HG02943 (cell line): Measurements from ENCODE around the gene LCP2.

ENCODE experiments used
- ATAC-seq: cut with Tn5 transposase; IDR thresholded peaks from one replicate; pipeline ENCODE4 v1.9.1; 2021; ENCODE audit warnings: mild to moderate bottlenecking, low read depth, moderate library complexity; ENCODE audit not compliant: unreplicated experiment

LCP2 gene

GRCh38 chr5:170223906-170224305, 73.7 kb downstream of the LCP2 start:
- ATAC-seq, result no peak

DNA sequence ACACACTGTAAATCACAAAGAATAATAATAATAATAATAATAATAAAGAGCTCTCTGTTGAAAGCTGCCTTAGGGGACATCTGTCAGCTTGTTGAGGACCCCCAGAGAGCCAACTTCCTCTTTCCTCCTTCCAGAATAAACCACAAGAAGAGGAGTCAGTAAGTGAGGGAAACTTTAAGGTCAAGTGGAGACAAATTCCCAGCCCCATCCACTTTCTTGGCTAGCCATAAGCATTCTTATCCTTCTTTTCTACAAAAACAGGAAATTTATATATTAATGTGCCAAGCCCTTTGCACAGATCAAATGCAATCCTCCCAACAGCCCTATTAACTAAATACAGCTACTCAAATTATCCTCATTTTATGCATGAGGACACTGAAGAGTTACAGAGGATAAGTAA, 74.2 kb downstream of the LCP2 start:
- no peak for ATAC-seq

DNA sequence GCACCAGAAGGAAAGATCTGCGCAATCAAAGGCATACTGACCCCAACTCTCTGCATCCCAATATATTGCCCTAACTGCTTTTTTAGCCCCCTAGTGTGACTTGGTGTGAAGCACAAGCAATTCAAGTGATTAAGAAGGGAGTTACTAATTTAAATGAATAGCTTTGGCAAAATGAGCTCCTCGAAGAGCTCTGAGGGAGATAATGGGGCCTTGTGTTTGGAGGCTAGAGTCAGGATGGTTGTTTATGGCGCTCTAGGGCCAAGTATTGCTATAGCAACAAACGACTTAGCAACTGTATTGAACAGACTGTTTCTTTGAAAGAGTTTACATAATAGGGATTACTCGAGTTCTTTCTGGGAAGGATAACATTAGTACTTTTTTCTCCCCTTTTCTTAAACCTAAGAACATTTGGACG, 76.2 kb downstream of the LCP2 start:
- ATAC-seq, result no peak

GRCh38 chr5:170220191-170220590, 77.4 kb downstream of the LCP2 start:
- ATAC-seq, result no peak

DNA sequence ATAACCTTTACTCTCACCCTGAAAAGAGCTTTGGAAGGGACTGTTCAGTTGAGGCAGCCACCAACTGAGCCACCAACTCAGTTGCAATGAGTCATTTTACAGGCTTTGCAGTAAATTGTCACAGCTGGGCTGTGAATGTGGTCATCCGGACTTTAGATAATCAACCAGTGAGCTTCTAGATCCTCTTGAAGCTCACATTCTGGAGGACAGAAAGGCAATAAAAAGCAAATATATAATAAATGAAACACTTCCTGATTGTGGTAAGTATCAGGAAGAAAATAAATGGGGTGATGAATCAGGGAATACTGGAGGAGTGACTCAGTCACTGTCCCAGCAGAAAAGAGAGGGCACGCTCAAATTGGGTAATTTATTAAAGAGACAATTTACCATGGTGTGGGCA, 78.0 kb downstream of the LCP2 start:
- ATAC-seq, result no peak

DNA sequence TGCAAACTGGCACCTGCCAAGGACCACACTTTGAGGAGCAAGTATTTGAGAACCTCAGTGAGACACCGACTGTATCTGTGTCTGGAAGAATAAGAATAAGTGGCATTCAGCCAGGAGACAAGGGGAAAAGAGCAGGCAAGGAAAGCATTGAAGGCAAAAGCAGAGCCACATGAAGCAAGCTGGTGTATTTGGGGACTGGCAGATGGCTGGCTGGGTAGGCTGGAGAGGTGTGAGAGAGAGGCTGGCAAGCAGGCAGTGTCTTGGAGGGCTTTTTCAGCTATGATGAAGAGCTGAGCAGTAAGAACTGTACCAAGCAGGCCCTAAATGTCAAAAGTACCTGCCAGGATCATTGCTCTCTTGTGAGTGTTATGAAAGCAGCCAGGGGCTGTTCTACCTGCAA, 78.9 kb downstream of the LCP2 start:
- ATAC-seq, result no peak

DNA sequence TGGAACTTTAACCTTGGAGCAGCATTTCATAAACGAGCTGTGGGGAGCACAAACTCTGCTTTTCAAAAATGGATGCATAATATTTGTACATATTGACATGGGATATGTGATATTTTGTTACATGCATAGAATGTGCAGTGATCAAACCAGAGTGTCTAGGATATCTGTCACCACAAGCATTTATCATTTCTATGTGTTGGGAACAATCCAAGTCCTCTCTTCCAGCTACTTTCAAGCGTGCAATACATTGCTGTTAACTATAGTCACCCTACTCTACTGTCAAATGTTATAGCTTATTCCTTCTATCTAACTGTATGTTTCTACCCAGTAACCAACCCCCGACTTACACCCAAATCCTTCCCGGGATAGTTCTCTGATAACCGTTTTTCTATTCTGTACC, 79.7 kb downstream of the LCP2 start:
- no peak for ATAC-seq

DNA sequence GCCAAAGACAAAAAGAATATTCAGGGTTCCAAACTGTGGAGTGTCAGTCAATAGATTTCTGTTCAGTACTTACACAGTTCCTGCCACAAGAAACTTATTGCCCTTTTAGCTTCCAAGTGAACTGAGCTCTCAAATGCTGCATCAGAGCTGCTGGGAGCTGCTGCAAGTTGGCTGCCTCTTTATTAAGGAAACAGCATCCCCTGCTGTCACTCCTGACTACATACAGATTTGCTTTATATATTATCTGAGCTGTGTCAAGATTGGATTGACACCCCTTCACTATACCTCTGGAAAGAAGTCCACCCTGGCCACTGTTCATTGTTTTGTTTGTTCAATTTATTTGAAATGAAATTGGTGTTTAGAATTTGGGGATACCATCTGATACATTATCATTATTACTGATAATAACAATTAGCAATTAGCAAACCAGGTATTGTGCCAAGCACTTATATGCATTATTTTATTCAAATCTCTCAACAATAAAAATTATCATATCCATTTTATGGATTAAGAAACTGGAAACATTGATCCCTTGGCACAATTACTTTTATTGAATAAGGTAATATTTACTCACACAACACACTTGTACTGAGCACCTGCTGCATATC, 81.2 kb downstream of the LCP2 start:
- no peak for ATAC-seq

- ATAC-seq, result no peak
Observed at GRCh38 chr5:170211575-170212334, 85.8 kb downstream of the LCP2 start.

GRCh38 chr5:170206958-170207357, 90.6 kb downstream of the LCP2 start:
- no peak for ATAC-seq

- no peak for ATAC-seq
Observed at GRCh38 chr5:170206216-170206615, 91.4 kb downstream of the LCP2 start.

DNA sequence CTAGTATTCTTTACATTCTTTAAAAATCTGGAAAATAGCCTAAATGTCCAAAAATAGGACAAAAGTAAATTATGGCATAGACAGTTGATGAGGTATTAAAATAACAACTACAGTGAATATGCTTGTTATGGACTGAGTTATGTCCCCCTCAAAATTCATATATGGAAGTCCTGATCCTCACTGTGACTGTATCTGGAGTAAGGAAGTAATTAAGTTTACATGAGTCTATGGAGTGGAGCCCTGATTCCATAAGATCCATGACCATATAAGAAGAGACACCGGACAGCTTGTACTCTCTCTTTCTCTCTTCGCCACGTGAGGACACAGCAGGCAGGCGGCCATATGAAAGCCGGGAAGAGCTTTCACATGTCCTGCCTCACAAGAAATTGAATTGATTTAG, 93.4 kb downstream of the LCP2 start:
- no peak for ATAC-seq

DNA sequence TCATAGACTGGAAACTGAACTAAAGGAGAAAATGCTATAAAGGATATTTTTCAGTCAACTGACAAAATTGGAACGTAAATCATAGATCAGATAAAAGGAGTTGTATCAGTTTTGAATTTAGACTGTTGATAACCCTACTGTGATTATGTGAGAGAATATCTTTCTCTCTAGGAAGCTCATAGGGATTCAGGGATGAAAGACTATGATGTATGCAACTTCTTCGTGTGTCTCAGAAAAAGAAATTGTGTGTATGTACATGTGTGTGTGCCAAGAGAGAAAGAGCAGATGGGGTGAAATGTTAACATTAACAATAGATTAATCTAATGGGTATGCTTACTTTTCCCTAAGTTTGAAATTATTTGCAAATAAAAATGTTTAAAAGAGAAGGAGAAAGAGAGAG, 95.5 kb downstream of the LCP2 start:
- ATAC-seq, result no peak

- no peak for ATAC-seq
Observed at GRCh38 chr5:170201311-170201710, 96.3 kb downstream of the LCP2 start.

DNA sequence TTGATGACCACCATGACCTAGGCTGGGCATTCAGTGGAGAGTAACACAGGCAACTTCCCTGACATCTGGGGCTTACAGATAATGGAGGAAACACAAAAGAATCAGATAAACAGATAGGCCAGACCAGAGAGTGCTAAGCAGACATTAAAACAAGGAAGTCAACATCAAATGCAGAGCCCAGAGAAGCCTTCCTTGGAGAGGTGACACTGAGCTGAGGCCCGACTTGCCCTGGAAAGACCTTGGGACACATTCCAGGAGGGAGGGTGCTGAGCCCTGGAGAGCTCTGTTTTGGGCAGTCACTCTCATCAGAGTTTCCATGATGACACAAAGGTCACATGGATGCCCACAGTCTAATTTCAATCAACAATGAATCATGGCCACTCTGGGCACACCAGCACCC, 96.7 kb downstream of the LCP2 start:
- ATAC-seq, result no peak
